ENCODE data around the gene MAPK8IP1.
A peak's percentile ranks its signal among the peaks of the same experiment; 100 is the strongest.

The MAPK8IP1 gene

GRCh38 chr11:45877221-45877620, 8.2 kb upstream of the MAPK8IP1 start:
- ATAC-seq, result no peak
- H3K36me3 Mint-ChIP-seq, result peaks cover 54% of the 10 kb centered on the region
- H3K9me3 Mint-ChIP-seq, result no peaks in the 10 kb centered on the region
- no peaks in the 10 kb centered on the region for H3K4me1 Mint-ChIP-seq
- no peak overlapping the region for H3K4me3 Mint-ChIP-seq
- DNase-seq (ENCODE audit: low spot score in 2 of 2), result no peak
- H3K27ac Mint-ChIP-seq, result no peak overlapping the region

- no peaks in the 10 kb centered on the region for H3K9me3 Mint-ChIP-seq
- no peak overlapping the region for H3K27ac Mint-ChIP-seq
- peaks cover 47% of the 10 kb centered on the region for H3K36me3 Mint-ChIP-seq
- no peak overlapping the region for H3K4me3 Mint-ChIP-seq
- H3K4me1 Mint-ChIP-seq, result no peaks in the 10 kb centered on the region
- DNase-seq (ENCODE audit: low spot score in 2 of 2) (no peak), ATAC-seq (no peak)
These were observed 7.6 kb upstream of the MAPK8IP1 start for GRCh38 chr11:45877845-45878244.

- no peaks in the 10 kb centered on the region for H3K9me3 Mint-ChIP-seq
- ATAC-seq, result no peak
- peaks cover 14% of the 10 kb centered on the region for H3K4me1 Mint-ChIP-seq
- no peak overlapping the region for H3K4me3 Mint-ChIP-seq
- H3K36me3 Mint-ChIP-seq, result peaks cover 37% of the 10 kb centered on the region
- DNase-seq (ENCODE audit: low spot score in 2 of 2), result no peak
- peak overlapping the region; percentile 4 for H3K27ac Mint-ChIP-seq
These were observed 5.4 kb upstream of the MAPK8IP1 start for GRCh38 chr11:45879803-45880686.

- DNase-seq (ENCODE audit: low spot score in 2 of 2) (no peak), ATAC-seq (no peak)
- Mint-ChIP-seq H3K27ac (peak overlapping the region; percentile 4), H3K9me3 (no peaks in the 10 kb centered on the region), H3K4me3 (no peak overlapping the region), H3K4me1 (peaks cover 18% of the 10 kb centered on the region), H3K36me3 (peaks cover 33% of the 10 kb centered on the region)
These were observed 4.5 kb upstream of the MAPK8IP1 start for GRCh38 chr11:45880772-45881570.

GRCh38 chr11:45881708-45882368, 3.6 kb upstream of the MAPK8IP1 start:
- Mint-ChIP-seq H3K36me3 (peaks cover 29% of the 10 kb centered on the region), H3K4me3 (no peak overlapping the region), H3K9me3 (no peaks in the 10 kb centered on the region), H3K4me1 (peaks cover 18% of the 10 kb centered on the region), H3K27ac (no peak overlapping the region)
- no peak for DNase-seq (ENCODE audit: low spot score in 2 of 2)
- ATAC-seq, result no peak

- Mint-ChIP-seq H3K4me3 (peak overlapping the region; percentile 43), H3K36me3 (peaks cover 21% of the 10 kb centered on the region)
- ATAC-seq, result no peak
These were observed 760 bp upstream of the MAPK8IP1 start for GRCh38 chr11:45884596-45885185.

GRCh38 chr11:45885921-45886721, 670 bp downstream of the MAPK8IP1 start:
- DNase-seq (ENCODE audit: low spot score in 2 of 2), result no peak
- H3K27ac Mint-ChIP-seq, result no peak overlapping the region
- no peak for ATAC-seq
- peaks cover 18% of the 10 kb centered on the region for H3K4me1 Mint-ChIP-seq
- peak overlapping the region; percentile 43 for H3K4me3 Mint-ChIP-seq
- peaks cover 9% of the 10 kb centered on the region for H3K36me3 Mint-ChIP-seq
- no peaks in the 10 kb centered on the region for H3K9me3 Mint-ChIP-seq

More at GRCh38 chr11:45884596-45885185, 760 bp upstream of the MAPK8IP1 start:
- Mint-ChIP-seq H3K27ac (no peak overlapping the region), H3K9me3 (no peaks in the 10 kb centered on the region), H3K4me1 (peaks cover 18% of the 10 kb centered on the region)
- DNase-seq (ENCODE audit: low spot score in 2 of 2), result no peak

GRCh38 chr11:45886816-45887520, 1.5 kb downstream of the MAPK8IP1 start:
- peak overlapping the region; percentile 9 for H3K4me3 Mint-ChIP-seq
- H3K4me1 Mint-ChIP-seq, result peaks cover 18% of the 10 kb centered on the region
- H3K36me3 Mint-ChIP-seq, result peaks cover 9% of the 10 kb centered on the region
- no peak overlapping the region for H3K27ac Mint-ChIP-seq
- no peak for ATAC-seq
- no peaks in the 10 kb centered on the region for H3K9me3 Mint-ChIP-seq
- no peak for DNase-seq (ENCODE audit: low spot score in 2 of 2)

GRCh38 chr11:45887587-45887986, 2.1 kb downstream of the MAPK8IP1 start:
- H3K36me3 Mint-ChIP-seq, result peaks cover 9% of the 10 kb centered on the region
- H3K9me3 Mint-ChIP-seq, result no peaks in the 10 kb centered on the region
- no peak for DNase-seq (ENCODE audit: low spot score in 2 of 2)
- ATAC-seq, result no peak
- H3K27ac Mint-ChIP-seq, result no peak overlapping the region
- peaks cover 18% of the 10 kb centered on the region for H3K4me1 Mint-ChIP-seq
- peak overlapping the region; percentile 9 for H3K4me3 Mint-ChIP-seq

- no peak for DNase-seq (ENCODE audit: low spot score in 2 of 2)
- Mint-ChIP-seq H3K4me3 (no peak overlapping the region), H3K9me3 (no peaks in the 10 kb centered on the region), H3K36me3 (peaks cover 6% of the 10 kb centered on the region), H3K4me1 (peaks cover 9% of the 10 kb centered on the region), H3K27ac (no peak overlapping the region)
- no peak for ATAC-seq
These were observed 4.1 kb downstream of the MAPK8IP1 start for GRCh38 chr11:45889555-45889954.

GRCh38 chr11:45889966-45890365, 4.5 kb downstream of the MAPK8IP1 start:
- H3K9me3 Mint-ChIP-seq, result no peaks in the 10 kb centered on the region
- no peak overlapping the region for H3K4me3 Mint-ChIP-seq
- no peak for ATAC-seq
- DNase-seq (ENCODE audit: low spot score in 2 of 2), result no peak
- H3K36me3 Mint-ChIP-seq, result peaks cover 2% of the 10 kb centered on the region
- peaks cover 5% of the 10 kb centered on the region for H3K4me1 Mint-ChIP-seq
- peak overlapping the region; percentile 50 for H3K27ac Mint-ChIP-seq

GRCh38 chr11:45890886-45891550, 5.6 kb downstream of the MAPK8IP1 start:
- Mint-ChIP-seq H3K27ac (no peak overlapping the region), H3K36me3 (no peaks in the 10 kb centered on the region), H3K9me3 (no peaks in the 10 kb centered on the region), H3K4me3 (no peak overlapping the region), H3K4me1 (no peaks in the 10 kb centered on the region)
- DNase-seq (ENCODE audit: low spot score in 2 of 2) (no peak), ATAC-seq (no peak)

- Mint-ChIP-seq H3K27ac (no peak overlapping the region), H3K4me3 (no peak overlapping the region), H3K9me3 (no peaks in the 10 kb centered on the region)
These were observed 7.4 kb downstream of the MAPK8IP1 start for GRCh38 chr11:45892856-45893255.

More at GRCh38 chr11:45892856-45893255, 7.4 kb downstream of the MAPK8IP1 start:
- no peak for DNase-seq (ENCODE audit: low spot score in 2 of 2)
- no peaks in the 10 kb centered on the region for H3K4me1 Mint-ChIP-seq
- ATAC-seq, result no peak
- no peaks in the 10 kb centered on the region for H3K36me3 Mint-ChIP-seq
